GM21717 (cell line): ENCODE results near the gene TEPSIN.

Experiments
- ATAC-seq: cut with Tn5 transposase; IDR thresholded peaks from one replicate; pipeline ENCODE4 v1.9.1; 2021; ENCODE audit warnings: mild to moderate bottlenecking, moderate library complexity; ENCODE audit not compliant: unreplicated experiment

TEPSIN gene

DNA sequence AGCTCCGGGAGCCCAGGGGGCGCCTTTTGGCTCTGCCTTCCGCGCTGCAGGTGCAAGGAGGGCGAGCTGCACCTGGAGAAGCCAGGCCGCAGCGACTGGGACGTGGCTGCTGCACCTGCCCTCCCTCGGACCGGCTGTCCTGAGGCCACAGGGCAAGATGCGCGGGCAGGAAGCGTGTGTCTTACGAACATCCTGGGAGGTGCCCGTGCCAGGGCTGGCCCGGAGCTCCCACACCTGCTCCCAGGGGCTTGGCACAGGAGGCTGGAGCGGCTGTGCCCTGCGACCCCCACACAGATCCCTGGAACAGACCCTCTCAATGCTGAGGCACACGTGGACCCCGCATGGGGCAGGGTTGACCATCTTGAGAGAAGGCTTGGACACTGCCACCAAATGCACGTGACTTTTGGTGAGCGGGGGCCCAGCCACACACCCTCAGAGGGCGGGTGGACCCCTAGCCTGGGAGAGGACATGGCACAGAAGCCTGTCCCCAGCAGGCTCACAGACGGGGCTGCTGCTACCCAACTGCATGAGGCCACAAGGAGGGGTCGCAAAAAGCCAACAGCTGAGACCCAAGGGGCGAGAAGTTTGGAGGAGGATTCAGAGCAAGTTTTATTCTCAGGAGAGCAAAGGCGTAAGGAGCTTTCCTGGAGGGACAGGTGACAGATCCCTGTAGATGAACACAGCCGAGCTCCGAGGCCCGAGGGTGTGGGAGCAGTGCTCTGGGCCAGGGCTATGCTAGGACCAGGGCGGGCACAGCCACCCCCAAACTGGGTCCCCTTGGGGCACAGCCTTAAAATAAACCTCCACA lies 11.6 kb upstream of the TEPSIN start:
- ATAC-seq, result no peak

GRCh38 chr17:81249223-81250040 lies 10.6 kb upstream of the TEPSIN start:
- ATAC-seq, result no peak

GRCh38 chr17:81248649-81249048 lies 9.8 kb upstream of the TEPSIN start:
- ATAC-seq, result no peak

GRCh38 chr17:81247339-81247990 lies 8.6 kb upstream of the TEPSIN start:
- ATAC-seq, result no peak

DNA sequence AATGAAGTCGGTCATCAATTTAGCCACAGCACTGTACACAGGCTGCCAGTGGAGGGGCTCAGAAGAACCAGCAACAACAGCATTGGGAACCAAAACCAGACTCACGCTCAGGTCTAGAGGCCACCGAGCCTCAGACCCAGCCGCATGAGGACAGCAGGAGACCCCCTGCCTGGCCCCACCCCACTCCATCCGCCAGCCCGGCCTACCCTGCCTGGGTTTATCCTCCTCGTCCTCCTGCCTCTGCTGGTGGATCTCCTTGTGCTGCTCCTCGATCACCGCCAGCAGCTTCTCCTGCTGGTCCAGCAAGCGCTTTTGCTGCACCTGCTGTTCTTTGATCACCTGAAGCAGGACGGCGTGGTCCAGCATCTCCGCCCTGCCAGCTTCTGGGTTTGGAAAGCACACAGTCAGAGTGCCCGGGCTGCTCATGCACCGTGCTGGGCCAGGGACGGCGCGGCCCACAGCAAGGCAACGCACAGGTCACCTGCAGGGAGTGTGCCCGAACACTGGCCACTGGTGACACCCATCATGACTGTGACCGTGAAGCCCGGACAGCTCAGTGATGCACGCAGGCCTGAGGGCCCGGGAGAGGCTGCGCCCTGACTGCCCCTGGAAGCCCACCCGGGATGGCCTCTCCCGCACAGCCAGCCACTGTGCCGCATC lies 8.0 kb upstream of the TEPSIN start:
- no peak for ATAC-seq

DNA sequence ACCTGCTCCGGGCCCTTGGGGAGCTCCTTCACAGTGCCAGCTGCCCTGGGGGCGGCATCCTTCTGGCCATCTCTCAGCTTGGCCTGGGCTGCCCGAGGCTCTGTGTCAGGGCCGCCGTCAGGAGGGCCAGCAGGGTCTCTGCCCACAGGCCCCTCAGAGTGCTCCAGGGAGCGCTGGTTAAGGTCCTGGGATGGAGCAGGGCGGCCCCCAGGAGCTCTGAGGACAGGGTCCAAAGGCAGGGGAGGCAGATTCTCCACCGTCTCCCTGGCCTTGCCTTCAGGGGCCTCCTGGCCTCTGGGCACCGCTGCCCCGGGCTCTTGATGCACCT lies 7.5 kb upstream of the TEPSIN start:
- no peak for ATAC-seq

DNA sequence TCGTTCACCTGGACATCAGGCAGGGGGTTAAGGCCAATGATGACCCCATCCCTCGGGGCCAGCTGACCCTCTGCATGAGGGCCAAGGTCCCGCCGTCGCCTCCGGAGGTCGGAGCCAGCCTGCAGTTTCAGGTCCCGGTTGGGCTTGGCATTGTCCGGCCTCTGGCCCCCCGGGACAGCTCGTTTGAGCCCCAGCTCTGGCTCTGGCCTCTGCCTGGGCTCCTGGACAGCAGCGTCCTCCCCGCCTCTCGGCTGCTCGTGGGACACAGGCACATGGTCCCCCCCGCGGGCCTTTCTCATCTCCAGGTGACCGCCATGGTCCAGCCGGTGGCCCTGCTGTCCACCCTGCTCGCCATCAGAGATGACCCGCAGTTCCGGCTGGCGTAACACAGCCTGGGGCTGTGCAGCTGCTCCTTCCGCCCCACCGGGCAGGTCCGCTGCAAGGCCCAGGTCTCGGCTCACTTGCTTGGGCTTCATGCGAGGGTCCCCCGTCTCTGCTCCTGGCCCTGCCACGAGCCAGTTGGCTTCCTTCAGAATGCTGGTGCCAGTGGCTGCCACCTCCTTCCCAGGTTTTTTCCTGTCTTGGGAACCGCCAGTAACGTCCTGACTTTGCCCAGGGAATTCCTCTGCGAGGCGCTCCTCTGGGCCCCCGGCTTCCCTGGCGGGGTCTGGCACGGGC lies 6.9 kb upstream of the TEPSIN start:
- no peak for ATAC-seq

DNA sequence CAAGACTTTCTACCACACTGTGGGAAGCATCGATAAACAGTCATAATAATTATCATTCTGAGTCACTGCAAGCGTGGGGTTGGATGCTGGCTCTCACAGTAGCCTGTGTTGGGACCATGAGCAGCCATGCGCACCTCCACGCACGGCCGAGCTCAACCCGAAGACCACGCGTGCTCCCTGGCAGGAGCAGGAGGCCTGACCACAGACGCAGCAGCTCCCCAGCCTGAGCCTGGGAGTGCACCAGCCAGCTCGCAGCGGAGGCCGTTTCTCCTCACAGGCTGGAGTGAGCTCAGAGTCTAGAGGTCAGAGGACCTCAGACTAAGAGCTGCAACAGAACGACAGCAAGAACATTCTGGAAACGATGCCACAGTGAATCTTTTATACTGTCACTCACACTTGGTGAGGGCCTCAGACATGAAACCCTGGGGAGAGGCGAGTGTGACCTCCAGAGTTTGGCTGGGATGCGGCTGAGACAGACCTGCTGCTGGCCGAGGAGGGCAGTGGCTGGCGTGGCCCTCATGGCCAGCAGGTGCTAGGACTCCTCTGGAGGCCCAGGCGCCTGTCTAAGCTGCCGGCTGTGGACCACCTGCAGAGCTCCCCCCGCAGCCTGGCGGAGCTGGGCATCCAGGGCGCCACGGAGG lies 6.3 kb upstream of the TEPSIN start:
- ATAC-seq, result no peak

DNA sequence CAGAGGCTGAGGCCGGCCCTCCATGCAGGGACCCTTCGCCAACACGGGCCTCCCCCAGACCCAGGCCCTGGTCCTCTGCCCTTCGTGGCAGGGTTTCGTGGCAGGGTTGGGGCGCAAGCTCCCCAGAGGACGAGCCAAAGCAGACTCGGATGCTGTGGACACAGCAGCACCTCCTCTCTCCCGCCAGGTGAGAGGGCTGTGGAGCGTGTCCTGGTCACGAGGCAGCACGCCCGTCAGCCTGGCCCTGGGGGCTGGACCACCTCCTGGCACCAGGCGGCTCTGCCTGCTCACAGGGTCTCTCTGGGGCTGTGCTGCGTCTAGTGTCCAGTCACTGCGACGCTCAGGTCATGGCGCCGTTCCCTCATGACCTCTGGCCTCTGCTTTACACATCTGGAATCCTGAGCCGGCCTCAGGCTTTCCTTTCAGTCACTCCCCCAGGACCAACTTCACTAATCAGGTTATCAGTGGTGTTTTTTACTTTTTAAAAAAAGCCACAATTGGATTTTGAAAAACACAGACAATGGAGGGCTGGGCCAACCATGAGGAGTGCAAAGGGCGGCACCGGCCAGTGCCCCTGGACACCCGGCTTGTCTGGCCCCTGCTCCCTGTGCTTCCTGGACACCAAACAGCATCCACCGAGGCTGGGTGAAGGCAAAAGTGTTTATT lies 5.6 kb upstream of the TEPSIN start:
- no peak for ATAC-seq

- ATAC-seq, result no peak
These were observed 4.4 kb upstream of the TEPSIN start for GRCh38 chr17:81243333-81243664.

DNA sequence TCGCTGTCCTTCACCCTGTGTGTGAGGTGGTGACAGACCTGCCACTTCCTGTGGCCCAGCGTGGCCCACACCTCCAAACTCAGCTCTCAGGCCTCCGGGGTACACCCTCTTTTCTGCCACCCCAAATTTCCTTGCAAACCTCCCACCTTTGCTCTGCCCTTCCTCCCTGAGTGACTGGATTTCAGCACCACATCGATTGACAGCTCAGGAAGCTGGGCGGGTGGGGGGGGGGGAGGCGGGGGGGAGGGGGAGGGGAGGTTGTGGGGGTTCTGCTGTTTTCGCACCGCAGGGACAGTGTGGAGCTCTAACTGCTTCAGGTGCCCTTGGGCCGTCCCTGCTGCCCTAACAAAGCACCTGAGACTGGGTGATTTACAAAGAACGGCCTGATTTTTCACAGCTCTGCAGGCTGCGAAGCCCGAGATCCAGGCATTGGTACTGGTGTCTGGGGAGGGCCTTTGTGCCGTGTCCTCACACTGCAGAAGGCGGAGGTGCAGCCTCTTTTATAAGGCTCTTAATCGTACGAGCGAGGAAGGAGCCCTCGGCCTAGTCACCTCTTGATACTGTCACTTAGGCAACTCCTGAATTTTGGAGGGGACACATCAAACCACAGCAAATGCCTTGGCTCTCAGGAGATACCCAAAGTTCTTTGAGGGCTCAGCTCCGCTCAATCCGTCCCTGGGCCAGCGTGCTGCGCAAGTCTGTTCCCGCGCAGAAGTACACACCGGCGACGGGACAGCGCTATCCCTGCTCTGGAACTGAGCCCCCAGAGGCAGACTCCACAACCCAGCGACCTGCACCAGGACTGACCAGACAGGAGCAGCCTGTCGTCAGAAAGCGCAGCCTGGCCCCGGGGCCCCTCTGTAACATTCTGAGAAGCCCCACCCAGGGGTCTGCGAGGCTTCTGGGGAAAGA lies 3.8 kb upstream of the TEPSIN start:
- ATAC-seq, result no peak

DNA sequence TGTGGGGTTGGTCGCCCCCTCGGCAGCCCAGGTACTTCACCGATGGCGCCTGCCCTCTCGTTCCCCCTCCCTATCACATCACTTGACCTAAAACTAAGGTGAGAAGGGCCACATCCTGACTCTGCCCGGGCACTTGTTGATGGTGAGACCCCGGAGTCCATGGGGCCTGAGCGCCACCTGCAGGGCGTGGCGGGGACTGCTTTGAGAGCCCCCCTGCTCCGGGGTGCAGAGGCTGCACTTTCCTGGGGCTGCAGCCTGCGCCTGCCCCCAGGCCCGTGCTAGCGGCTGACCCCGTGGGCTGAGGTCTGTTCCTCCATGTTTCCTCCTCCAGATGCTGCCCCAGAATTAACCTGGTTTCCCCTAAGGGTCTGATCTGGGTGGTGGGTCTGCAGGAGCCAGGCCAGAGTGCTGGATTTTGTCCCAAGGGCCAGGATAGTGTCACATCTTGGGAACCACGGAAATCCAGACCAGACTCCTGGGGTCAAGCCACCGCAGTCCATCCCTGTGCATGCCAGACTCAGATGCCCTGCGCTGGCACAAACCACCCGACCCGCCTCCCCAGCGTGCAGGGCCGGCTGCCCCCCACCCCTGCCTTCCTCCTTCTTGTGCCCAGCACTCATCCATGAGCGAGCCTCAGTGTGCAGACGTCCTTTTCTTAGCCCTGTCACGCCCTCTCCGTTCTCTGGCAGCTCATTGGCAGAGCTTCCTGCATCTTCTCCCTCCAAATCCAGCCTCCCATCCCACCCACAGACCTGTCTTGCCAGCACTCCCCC lies 3.0 kb upstream of the TEPSIN start:
- ATAC-seq, result no peak

- no peak for ATAC-seq
These were observed 2.3 kb upstream of the TEPSIN start for GRCh38 chr17:81241203-81241602.

- no peak for ATAC-seq
These were observed 1.9 kb upstream of the TEPSIN start for GRCh38 chr17:81240761-81241160.

- no peak for ATAC-seq
These were observed 1.1 kb upstream of the TEPSIN start for GRCh38 chr17:81239714-81240555.

GRCh38 chr17:81238490-81238814 lies 403 bp downstream of the TEPSIN start:
- no peak for ATAC-seq
